OCI-LY1 (cell line): Measurements from ENCODE around the gene SZT2.

Experiments
- EZH2 ChIP-seq: fragments of 200-600 bp; sonication (generic), shearing (Covaris generic); IDR thresholded peaks from 2 replicates; pipeline ENCODE4 v1.8.0; 2017; ENCODE audit warnings: borderline replicate concordance, mixed run types, mild to moderate bottlenecking, antibody characterized with exemption, low read length, moderate library complexity, mixed read lengths
- TF ChIP-seq, protein P1 (sequence below): fragments of 200-600 bp; sonication (generic), shearing (Covaris generic); IDR thresholded peaks from 2 replicates; pipeline ENCODE4 v1.5.1; 2017; ENCODE audit warnings: mild to moderate bottlenecking, antibody characterized with exemption, low read length, moderate library complexity, mixed read lengths

DNA sequence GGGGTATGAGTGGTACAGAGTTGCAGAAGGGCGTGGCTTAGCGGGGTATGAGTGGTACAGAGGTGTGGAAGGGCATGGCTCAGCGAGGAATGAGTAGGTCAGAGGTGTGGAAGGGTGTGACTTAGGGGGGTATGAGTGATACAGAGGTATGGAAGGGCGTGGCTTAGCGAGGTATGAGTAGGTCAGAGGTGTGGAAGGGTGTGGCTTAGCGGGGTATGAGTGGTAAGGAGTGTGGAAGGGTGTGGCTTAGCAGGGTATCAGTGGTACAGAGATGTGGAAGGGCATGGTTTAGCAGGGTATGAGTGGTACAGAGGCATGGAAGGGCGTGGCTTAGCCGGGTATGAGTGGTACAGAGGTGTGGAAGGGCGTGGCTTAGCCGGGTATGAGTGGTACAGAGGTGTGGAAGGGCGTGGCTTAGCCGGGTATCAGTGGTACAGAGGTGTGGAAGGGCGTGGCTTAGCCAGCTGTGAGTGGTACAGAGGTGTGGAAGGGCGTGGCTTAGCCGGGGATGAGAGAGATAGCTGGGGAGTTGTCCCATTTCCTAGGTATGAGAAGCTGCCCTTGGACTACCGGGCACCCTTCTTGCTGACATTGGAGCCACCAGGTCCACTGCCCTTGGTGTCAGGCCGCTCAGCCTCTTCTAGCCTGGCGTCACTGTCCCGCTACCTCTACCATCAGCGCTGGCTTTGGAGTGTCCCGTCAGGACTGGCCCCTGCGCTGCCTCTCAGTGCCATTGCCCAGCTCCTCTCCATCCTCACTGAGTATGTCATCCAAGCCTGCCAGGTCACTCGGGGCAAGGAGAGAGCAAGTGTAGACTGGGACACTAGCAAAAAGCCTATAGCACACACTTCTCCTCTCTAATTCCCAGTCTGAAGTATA, 34.2 kb downstream of the SZT2 start:
- TF ChIP-seq, protein P1, sequence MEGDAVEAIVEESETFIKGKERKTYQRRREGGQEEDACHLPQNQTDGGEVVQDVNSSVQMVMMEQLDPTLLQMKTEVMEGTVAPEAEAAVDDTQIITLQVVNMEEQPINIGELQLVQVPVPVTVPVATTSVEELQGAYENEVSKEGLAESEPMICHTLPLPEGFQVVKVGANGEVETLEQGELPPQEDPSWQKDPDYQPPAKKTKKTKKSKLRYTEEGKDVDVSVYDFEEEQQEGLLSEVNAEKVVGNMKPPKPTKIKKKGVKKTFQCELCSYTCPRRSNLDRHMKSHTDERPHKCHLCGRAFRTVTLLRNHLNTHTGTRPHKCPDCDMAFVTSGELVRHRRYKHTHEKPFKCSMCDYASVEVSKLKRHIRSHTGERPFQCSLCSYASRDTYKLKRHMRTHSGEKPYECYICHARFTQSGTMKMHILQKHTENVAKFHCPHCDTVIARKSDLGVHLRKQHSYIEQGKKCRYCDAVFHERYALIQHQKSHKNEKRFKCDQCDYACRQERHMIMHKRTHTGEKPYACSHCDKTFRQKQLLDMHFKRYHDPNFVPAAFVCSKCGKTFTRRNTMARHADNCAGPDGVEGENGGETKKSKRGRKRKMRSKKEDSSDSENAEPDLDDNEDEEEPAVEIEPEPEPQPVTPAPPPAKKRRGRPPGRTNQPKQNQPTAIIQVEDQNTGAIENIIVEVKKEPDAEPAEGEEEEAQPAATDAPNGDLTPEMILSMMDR, result no peak
- no peak for TF ChIP-seq EZH2
